CD8-positive, alpha-beta memory T cell (primary cell): ENCODE measurements around the gene PMS2. TPM values are rescaled to one million over a fixed set of nuclear protein-coding genes. Genes with fewer than 3 reads are reported as not detected.
"Not testable (repeated sequence)": the region's sequence is repeated elsewhere in the genome, so short reads cannot be mapped to it uniquely, and the experiment has no call there.

Experiments used
- CTCF ChIA-PET: fragments of 350-600 bp; sonication (Branson Sonifier 250); formaldehyde crosslinking; loops from one replicate; lab custom pipeline; 2021; ENCODE audit warnings: antibody characterized with exemption; lab: Charles Lee
- POLR2A ChIA-PET: fragments of 350-600 bp; sonication (Branson Sonifier 250); formaldehyde crosslinking; loops from one replicate; lab custom pipeline; 2021; ENCODE audit warnings: antibody characterized with exemption; lab: Charles Lee
- DNase-seq, 5 donors: peaks; one replicate each; pipeline versions ENCODE4 v3.0.0 to v3.0.0-alpha.2; 2020 to 2022; ENCODE audit warnings: mixed read lengths in 1 of 5
- H3K27ac ChIP-seq: one replicate; pipeline ENCODE4 v1.7.0; 2013; ENCODE audit warnings: low read depth, mild to moderate bottlenecking, low read length, moderate library complexity
- H3K27me3 ChIP-seq: 2 replicates; pipeline ENCODE4 v1.7.0; 2013; ENCODE audit warnings: low read length, mild to moderate bottlenecking; ENCODE audit not compliant: insufficient read depth, poor library complexity, severe bottlenecking
- H3K36me3 ChIP-seq: 2 replicates; pipeline ENCODE4 v1.7.0; 2013; ENCODE audit warnings: mild to moderate bottlenecking, low read length, moderate library complexity; ENCODE audit not compliant: insufficient read depth
- H3K4me1 ChIP-seq: 2 replicates; pipeline ENCODE4 v1.7.0; 2013; ENCODE audit warnings: mild to moderate bottlenecking, low read length, moderate library complexity; ENCODE audit not compliant: insufficient read depth
- H3K4me3 ChIP-seq: 2 replicates; pipeline ENCODE4 v1.7.0; 2013; ENCODE audit warnings: mild to moderate bottlenecking, low read length
- H3K9me3 ChIP-seq: 2 replicates; pipeline ENCODE4 v1.7.0; 2013; ENCODE audit warnings: mild to moderate bottlenecking, low read length
- H3K27ac Mint-ChIP-seq, 8 donors: one replicate each; pipeline ENCODE4 v1.8.0; 2020 to 2021; ENCODE audit warnings: mixed read lengths in 8 of 8, mild to moderate bottlenecking in 6 of 8, inconsistent platforms in 3 of 8, moderate library complexity in 3 of 8
- H3K27me3 Mint-ChIP-seq, 2 donors: one replicate each; pipeline ENCODE4 v1.8.0; 2020 to 2021; ENCODE audit warnings: mixed read lengths in 2 of 2, mild to moderate bottlenecking in 1 of 2, moderate library complexity in 1 of 2
- H3K36me3 Mint-ChIP-seq, 3 donors: one replicate each; pipeline ENCODE4 v1.8.0; 2020 to 2021; ENCODE audit warnings: mixed read lengths in 3 of 3, inconsistent platforms in 1 of 3, mild to moderate bottlenecking in 1 of 3
- H3K4me1 Mint-ChIP-seq, 3 donors: one replicate each; pipeline ENCODE4 v1.8.0; 2020 to 2021; ENCODE audit warnings: mixed read lengths in 3 of 3, inconsistent platforms in 1 of 3, mild to moderate bottlenecking in 1 of 3
- H3K4me3 Mint-ChIP-seq, 7 donors: one replicate each; pipeline ENCODE4 v1.8.0; 2020 to 2021; ENCODE audit warnings: mixed read lengths in 7 of 7, mild to moderate bottlenecking in 6 of 7, moderate library complexity in 4 of 7, inconsistent platforms in 2 of 7
- H3K9me3 Mint-ChIP-seq, 5 donors: one replicate each; pipeline ENCODE4 v1.8.0; 2020 to 2022; ENCODE audit warnings: mixed read lengths in 5 of 5, mild to moderate bottlenecking in 3 of 5, moderate library complexity in 2 of 5, inconsistent platforms in 1 of 5
- polyA plus RNA-seq: library from polyadenylated mRNA; unstranded; fragments of 300-500 nt; fragmentation: Illumina TruSeq; gene quantifications from one replicate; pipeline ENCODE4 v1.2.3, GENCODE V29; 2021
- total RNA-seq, 2 experiments: library from RNA; stranded (reverse); gene quantifications; one replicate each; pipeline ENCODE4 v1.2.3, GENCODE V29; 2021

The PMS2 gene
- total and polyA plus RNA-seq, 3 experiments from 2014 or later: 16.7 to 26.0 (median 22.6) TPM

DNA sequence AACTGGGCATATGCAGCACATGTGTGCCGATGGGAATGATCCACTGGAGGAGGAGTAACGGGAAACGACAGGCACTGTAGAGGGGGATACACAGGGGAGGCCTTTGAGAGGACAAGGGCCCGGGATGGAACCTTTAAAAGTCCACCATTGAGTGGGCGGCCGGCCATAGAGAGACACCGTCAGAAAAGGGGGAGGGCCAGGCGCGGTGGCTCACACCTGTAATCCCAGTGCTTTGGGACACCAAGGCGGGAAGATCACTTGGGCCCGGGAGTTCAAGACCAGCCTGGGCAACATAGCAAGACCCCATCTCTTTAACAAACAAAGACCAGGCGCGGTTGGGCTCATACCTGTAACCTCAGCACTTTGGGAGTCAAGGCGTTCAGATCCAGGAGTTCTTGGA is 77.6 kb downstream of the PMS2 start:
- H3K9me3 Mint-ChIP-seq, H3K4me3 Mint-ChIP-seq, POLR2A ChIA-PET, H3K9me3 ChIP-seq, H3K27ac Mint-ChIP-seq, H3K27me3 Mint-ChIP-seq, H3K36me3 ChIP-seq, H3K4me3 ChIP-seq, DNase-seq, H3K27ac ChIP-seq, H3K4me1 Mint-ChIP-seq, H3K36me3 Mint-ChIP-seq, H3K4me1 ChIP-seq, H3K27me3 ChIP-seq, CTCF ChIA-PET: not testable (repeated sequence)

GRCh38 chr7:5930290-5930689 is 78.6 kb downstream of the PMS2 start:
- POLR2A ChIA-PET, H3K4me1 ChIP-seq, H3K9me3 Mint-ChIP-seq, H3K27me3 Mint-ChIP-seq, H3K36me3 Mint-ChIP-seq, DNase-seq, H3K36me3 ChIP-seq, CTCF ChIA-PET, H3K27ac ChIP-seq, H3K4me3 ChIP-seq, H3K4me1 Mint-ChIP-seq, H3K4me3 Mint-ChIP-seq, H3K9me3 ChIP-seq, H3K27me3 ChIP-seq, H3K27ac Mint-ChIP-seq: not testable (repeated sequence)

GRCh38 chr7:5926263-5926870 is 82.5 kb downstream of the PMS2 start:
- H3K36me3 Mint-ChIP-seq, H3K27me3 Mint-ChIP-seq, H3K27me3 ChIP-seq, H3K27ac ChIP-seq, POLR2A ChIA-PET, H3K27ac Mint-ChIP-seq, H3K9me3 Mint-ChIP-seq, H3K4me1 ChIP-seq, DNase-seq, H3K4me3 ChIP-seq, H3K4me1 Mint-ChIP-seq, H3K36me3 ChIP-seq, H3K9me3 ChIP-seq, CTCF ChIA-PET, H3K4me3 Mint-ChIP-seq: not testable (repeated sequence)

GRCh38 chr7:5924630-5925029 is 84.2 kb downstream of the PMS2 start:
- CTCF ChIA-PET, H3K36me3 Mint-ChIP-seq, H3K27me3 ChIP-seq, H3K9me3 ChIP-seq, H3K27me3 Mint-ChIP-seq, H3K36me3 ChIP-seq, H3K4me3 ChIP-seq, H3K27ac ChIP-seq, H3K4me1 Mint-ChIP-seq, POLR2A ChIA-PET, H3K27ac Mint-ChIP-seq, H3K4me3 Mint-ChIP-seq, H3K4me1 ChIP-seq, H3K9me3 Mint-ChIP-seq, DNase-seq: not testable (repeated sequence)

DNA sequence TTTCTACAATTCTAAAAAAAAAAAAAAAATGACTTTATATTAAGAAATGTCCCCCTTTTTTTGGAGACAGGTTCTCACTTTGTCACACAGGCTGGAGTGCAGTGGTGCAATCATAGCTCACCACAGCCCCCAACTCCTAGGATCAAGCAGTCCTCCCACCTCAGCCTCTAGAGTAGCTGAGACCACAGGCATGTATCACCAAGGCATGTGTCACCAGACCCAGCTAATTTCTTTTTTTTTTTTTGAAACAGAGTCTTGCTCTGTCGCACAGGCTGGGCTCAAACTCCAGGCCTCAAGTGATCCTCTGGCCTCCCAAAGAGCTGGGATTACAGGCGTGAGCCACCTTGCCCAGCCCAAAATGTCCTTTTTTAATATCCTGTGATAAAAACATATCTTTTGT is 84.7 kb downstream of the PMS2 start:
- H3K4me1 ChIP-seq, CTCF ChIA-PET, H3K27me3 Mint-ChIP-seq, POLR2A ChIA-PET, H3K4me3 Mint-ChIP-seq, H3K27ac ChIP-seq, H3K27me3 ChIP-seq, H3K36me3 ChIP-seq, H3K4me1 Mint-ChIP-seq, H3K27ac Mint-ChIP-seq, H3K9me3 ChIP-seq, DNase-seq, H3K36me3 Mint-ChIP-seq, H3K9me3 Mint-ChIP-seq, H3K4me3 ChIP-seq: not testable (repeated sequence)

Other genes starting within 250 kb of the PMS2 start
- 10 to 100 TPM; 43.4 to 44.3 TPM for gene RNF216, start 227.4 kb downstream of the PMS2 start, total RNA-seq
- 42.8 TPM for gene RNF216, start 227.4 kb downstream of the PMS2 start, polyA plus RNA-seq
- under 1 TPM in 1 of 2 experiments, not detected in 1; 0.55 TPM for gene OCM, start 128.3 kb downstream of the PMS2 start, total RNA-seq
- gene OCM, start 128.3 kb downstream of the PMS2 start, polyA plus RNA-seq: 0.61 TPM
- 10 to 100 TPM; 84.6 to 93.4 TPM for gene CCZ1, start 110.3 kb downstream of the PMS2 start, total RNA-seq
- gene CCZ1, start 110.3 kb downstream of the PMS2 start, polyA plus RNA-seq: 46.3 TPM
- gene RSPH10B, start 38.4 kb downstream of the PMS2 start, total RNA-seq: not detected
- not detected for gene RSPH10B, start 38.4 kb downstream of the PMS2 start, polyA plus RNA-seq
- 10 to 100 TPM; 80.0 to 82.5 TPM for gene AIMP2, start 223 bp upstream of the PMS2 start, total RNA-seq
- 22.4 TPM for gene AIMP2, start 223 bp upstream of the PMS2 start, polyA plus RNA-seq
- under 1 TPM in 1 of 2 experiments, not detected in 1; 0.24 TPM for gene ANKRD61, start 22.3 kb upstream of the PMS2 start, total RNA-seq
- gene ANKRD61, start 22.3 kb upstream of the PMS2 start, polyA plus RNA-seq: not detected
- gene EIF2AK1, start 50.1 kb upstream of the PMS2 start, total RNA-seq: 100 to 1,000 TPM; 103 to 110 TPM
- 103 TPM for gene EIF2AK1, start 50.1 kb upstream of the PMS2 start, polyA plus RNA-seq
- gene USP42, start 95.9 kb upstream of the PMS2 start, total RNA-seq: 10 to 100 TPM; 12.1 to 12.3 TPM
- 16.1 TPM for gene USP42, start 95.9 kb upstream of the PMS2 start, polyA plus RNA-seq